Measurements from ENCODE around the gene AFAP1.

- TF ChIP-seq EZH2 (IDR thresholded peaks at IDR 0.05; ENCODE audit: borderline replicate concordance, insufficient read depth, low read depth, low read length, poor library complexity, severe bottlenecking) (no peak), CTCF (IDR thresholded peaks at IDR 0.05) (no peak)
Measured at GRCh38 chr4:7811536-7812191, 128.0 kb downstream of the AFAP1 start.

Measured in B cell (primary cell).